ENCODE data around the gene RPS6KB2.

The RPS6KB2 gene

DNA sequence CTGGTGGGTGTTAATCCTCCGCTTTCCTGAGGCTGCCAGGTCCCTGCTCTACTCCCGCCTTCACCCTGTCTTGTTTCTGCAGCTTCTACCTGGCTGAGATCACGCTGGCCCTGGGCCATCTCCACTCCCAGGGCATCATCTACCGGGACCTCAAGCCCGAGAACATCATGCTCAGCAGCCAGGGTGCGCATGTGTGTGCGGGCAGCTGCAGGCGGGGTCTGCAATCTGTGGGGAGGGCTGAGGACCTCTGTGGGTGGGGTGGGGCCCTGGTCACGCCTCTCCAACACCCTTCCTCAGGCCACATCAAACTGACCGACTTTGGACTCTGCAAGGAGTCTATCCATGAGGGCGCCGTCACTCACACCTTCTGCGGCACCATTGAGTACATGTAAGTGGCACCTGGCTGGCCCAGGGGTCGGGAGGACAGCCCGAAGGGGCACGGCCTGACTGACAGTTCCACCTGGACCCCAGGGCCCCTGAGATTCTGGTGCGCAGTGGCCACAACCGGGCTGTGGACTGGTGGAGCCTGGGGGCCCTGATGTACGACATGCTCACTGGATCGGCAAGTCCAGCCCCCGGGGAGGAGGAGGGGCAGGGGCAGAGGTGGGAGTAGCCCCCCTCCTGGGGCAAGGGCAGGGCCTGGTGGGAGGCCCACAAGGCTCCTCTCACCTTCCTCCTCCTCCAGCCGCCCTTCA lies 4.5 kb downstream of the RPS6KB2 start:
- no peak overlapping the region for H4K8ac ChIP-seq (ENCODE audit: low read depth, low read length)
- WGBS, 2 donors (ENCODE audit: extremely low coverage in 2 of 2, insufficient read length in 2 of 2, insufficient replicate concordance in 1 of 2) = no CpG with 5 or more reads among the region's 22 CpGs

GRCh38 chr11:67433536-67434394 lies 5.5 kb downstream of the RPS6KB2 start:
- H2AFZ ChIP-seq (ENCODE audit: low read length) = no peak overlapping the region
- no peak overlapping the region for H4K91ac ChIP-seq (ENCODE audit: low read depth, low read length, poor library complexity)
- H3K9me3 ChIP-seq (replicated peaks in 1 of 2; ENCODE audit: control insufficient read depth in 2 of 2, insufficient read depth in 1 of 2, low read depth in 1 of 2, low read length in 2 of 2) = no peaks in the 10 kb centered on the region
- no peak overlapping the region for H3K18ac ChIP-seq (ENCODE audit: low read length)
- no peak overlapping the region for H3K14ac ChIP-seq (ENCODE audit: low read length)
- peaks cover 34 to 74% of the 10 kb centered on the region in 2 donors for H3K36me3 ChIP-seq (replicated peaks in 1 of 2; ENCODE audit: control insufficient read depth in 2 of 2, insufficient read depth in 2 of 2, low read length in 2 of 2)
- H3K4me3 ChIP-seq (ENCODE audit: low read length in 2 of 2) = no peak overlapping the region
- DNase-seq (ENCODE audit: low spot score) = no peak
- no peaks in the 10 kb centered on the region for H3K27me3 ChIP-seq (ENCODE audit: control insufficient read depth in 3 of 3, insufficient read depth in 3 of 3, low read depth in 1 of 3, low read length in 3 of 3)
- no peak overlapping the region for H3K4me2 ChIP-seq (ENCODE audit: insufficient read depth, low read length, poor library complexity, severe bottlenecking)
- H3K4ac ChIP-seq (ENCODE audit: low read length) = no peak overlapping the region
- no peak overlapping the region for H3K27ac ChIP-seq (replicated peaks; ENCODE audit: low read length)
- peaks cover 5% of the 10 kb centered on the region for H3K79me1 ChIP-seq (ENCODE audit: low read depth, low read length)
- peak overlapping the region; percentile 13 for H2AK5ac ChIP-seq (ENCODE audit: low read depth, low read length)
- peak overlapping the region; percentile 39 for H2BK5ac ChIP-seq (ENCODE audit: low read length)
- H2BK12ac ChIP-seq (ENCODE audit: low read length) = no peak overlapping the region
- H4K8ac ChIP-seq (ENCODE audit: low read depth, low read length) = no peak overlapping the region
- H2BK120ac ChIP-seq (ENCODE audit: low read depth, low read length) = no peak overlapping the region
- H2BK15ac ChIP-seq (ENCODE audit: low read length) = no peak overlapping the region
- WGBS, 2 donors (ENCODE audit: extremely low coverage in 2 of 2, insufficient read length in 2 of 2, insufficient replicate concordance in 1 of 2) = no CpG with 5 or more reads among the region's 22 CpGs
- H3K23ac ChIP-seq (ENCODE audit: low read depth, low read length, poor library complexity) = no peak overlapping the region
- peak overlapping the region; percentile 44 for H3K9ac ChIP-seq (ENCODE audit: low read depth, low read length, poor library complexity)
- H3K4me1 ChIP-seq (ENCODE audit: control insufficient read depth in 2 of 2, insufficient read depth in 1 of 2, low read depth in 1 of 2, low read length in 2 of 2) = peaks cover 5 to 7% of the 10 kb centered on the region in 2 donors

More for the DNA sequence above, 4.5 kb downstream of the RPS6KB2 start:
- Histone ChIP-seq H2BK5ac (ENCODE audit: low read length) (no peak overlapping the region), H3K27ac (replicated peaks; ENCODE audit: low read length) (no peak overlapping the region), H3K4ac (ENCODE audit: low read length) (no peak overlapping the region), H2BK15ac (ENCODE audit: low read length) (no peak overlapping the region), H3K4me2 (ENCODE audit: insufficient read depth, low read length, poor library complexity, severe bottlenecking) (no peak overlapping the region), H3K9me3 (replicated peaks in 1 of 2; ENCODE audit: control insufficient read depth in 2 of 2, insufficient read depth in 1 of 2, low read depth in 1 of 2, low read length in 2 of 2) (no peaks in the 10 kb centered on the region), H2BK120ac (ENCODE audit: low read depth, low read length) (no peak overlapping the region), H3K14ac (ENCODE audit: low read length) (no peak overlapping the region), H3K4me3 (ENCODE audit: low read length in 2 of 2) (no peak overlapping the region), H3K9ac (ENCODE audit: low read depth, low read length, poor library complexity) (peak overlapping the region; percentile 44), H3K4me1 (ENCODE audit: control insufficient read depth in 2 of 2, insufficient read depth in 1 of 2, low read depth in 1 of 2, low read length in 2 of 2) (peaks cover 6 to 10% of the 10 kb centered on the region in 2 donors), H2AFZ (ENCODE audit: low read length) (no peak overlapping the region), H2BK12ac (ENCODE audit: low read length) (no peak overlapping the region), H3K79me1 (ENCODE audit: low read depth, low read length) (peaks cover 7% of the 10 kb centered on the region), H2AK5ac (ENCODE audit: low read depth, low read length) (no peak overlapping the region), H3K27me3 (ENCODE audit: control insufficient read depth in 3 of 3, insufficient read depth in 3 of 3, low read depth in 1 of 3, low read length in 3 of 3) (no peaks in the 10 kb centered on the region), H3K18ac (ENCODE audit: low read length) (no peak overlapping the region), H3K36me3 (replicated peaks in 1 of 2; ENCODE audit: control insufficient read depth in 2 of 2, insufficient read depth in 2 of 2, low read length in 2 of 2) (peaks cover 34 to 70% of the 10 kb centered on the region in 2 donors), H3K23ac (ENCODE audit: low read depth, low read length, poor library complexity) (no peak overlapping the region), H4K91ac (ENCODE audit: low read depth, low read length, poor library complexity) (no peak overlapping the region)
- DNase-seq (ENCODE audit: low spot score) = no peak

DNA sequence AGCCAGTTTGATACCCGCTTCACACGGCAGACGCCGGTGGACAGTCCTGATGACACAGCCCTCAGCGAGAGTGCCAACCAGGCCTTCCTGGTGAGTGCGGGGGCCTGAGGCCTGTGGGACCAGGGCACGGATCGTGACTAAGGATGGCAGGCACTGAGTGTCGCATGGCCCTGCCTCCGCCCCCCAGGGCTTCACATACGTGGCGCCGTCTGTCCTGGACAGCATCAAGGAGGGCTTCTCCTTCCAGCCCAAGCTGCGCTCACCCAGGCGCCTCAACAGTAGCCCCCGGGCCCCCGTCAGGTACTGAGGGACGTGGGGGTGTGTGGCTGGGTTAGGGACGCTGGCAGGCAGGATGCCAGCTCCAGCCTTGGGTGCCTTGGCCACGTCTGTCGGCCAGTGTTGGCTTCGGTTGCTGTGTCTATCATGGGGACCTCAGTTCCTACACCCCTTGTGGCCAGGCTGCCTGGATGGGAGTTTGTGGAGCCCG lies 6.1 kb downstream of the RPS6KB2 start:
- H2BK15ac ChIP-seq (ENCODE audit: low read length) = no peak overlapping the region
- H3K79me1 ChIP-seq (ENCODE audit: low read depth, low read length) = peaks cover 2% of the 10 kb centered on the region
- H2AK5ac ChIP-seq (ENCODE audit: low read depth, low read length) = peak overlapping the region; percentile 13
- H3K9me3 ChIP-seq (replicated peaks in 1 of 2; ENCODE audit: control insufficient read depth in 2 of 2, insufficient read depth in 1 of 2, low read depth in 1 of 2, low read length in 2 of 2) = no peaks in the 10 kb centered on the region
- no peak overlapping the region for H4K8ac ChIP-seq (ENCODE audit: low read depth, low read length)
- peak overlapping the region; percentile 53 for H3K4ac ChIP-seq (ENCODE audit: low read length)
- no peak overlapping the region for H3K14ac ChIP-seq (ENCODE audit: low read length)
- H3K4me2 ChIP-seq (ENCODE audit: insufficient read depth, low read length, poor library complexity, severe bottlenecking) = no peak overlapping the region
- no peak overlapping the region for H3K18ac ChIP-seq (ENCODE audit: low read length)
- H3K23ac ChIP-seq (ENCODE audit: low read depth, low read length, poor library complexity) = peak overlapping the region; percentile 31
- no peak overlapping the region for H4K91ac ChIP-seq (ENCODE audit: low read depth, low read length, poor library complexity)
- peaks cover under 1 to 1% of the 10 kb centered on the region in 2 donors for H3K4me1 ChIP-seq (ENCODE audit: control insufficient read depth in 2 of 2, insufficient read depth in 1 of 2, low read depth in 1 of 2, low read length in 2 of 2)
- no peak overlapping the region for H3K27ac ChIP-seq (replicated peaks; ENCODE audit: low read length)
- H3K9ac ChIP-seq (ENCODE audit: low read depth, low read length, poor library complexity) = peak overlapping the region; percentile 44
- peaks cover 37 to 78% of the 10 kb centered on the region in 2 donors for H3K36me3 ChIP-seq (replicated peaks in 1 of 2; ENCODE audit: control insufficient read depth in 2 of 2, insufficient read depth in 2 of 2, low read length in 2 of 2)
- H2BK5ac ChIP-seq (ENCODE audit: low read length) = peak overlapping the region; percentile 35
- peaks cover 0 to under 1% (median 0%) of the 10 kb centered on the region in 3 experiments for H3K27me3 ChIP-seq (ENCODE audit: control insufficient read depth in 3 of 3, insufficient read depth in 3 of 3, low read depth in 1 of 3, low read length in 3 of 3)
- WGBS, 2 donors (ENCODE audit: extremely low coverage in 2 of 2, insufficient read length in 2 of 2, insufficient replicate concordance in 1 of 2) = no CpG with 5 or more reads among the region's 23 CpGs
- H2AFZ ChIP-seq (ENCODE audit: low read length) = no peak overlapping the region
- H2BK120ac ChIP-seq (ENCODE audit: low read depth, low read length) = no peak overlapping the region
- no peak for DNase-seq (ENCODE audit: low spot score)
- peak overlapping the region; percentile 73 for H2BK12ac ChIP-seq (ENCODE audit: low read length)
- no peak overlapping the region for H3K4me3 ChIP-seq (ENCODE audit: low read length in 2 of 2)
